ENCODE measurements around the gene ZNF579. TPM values are rescaled to one million over a fixed set of nuclear protein-coding genes. Genes with fewer than 3 reads are reported as not detected.

ZNF579 gene
- 1 to 10 TPM; 6.1 to 6.5 TPM for total RNA-seq

GRCh38 chr19:55580628-55581144 lies at the start of gene ZNF579:
ZNF579 (minus strand) TSS chr19:55580848; CDS start chr19:55579639, 1,209 bp downstream.
- peak; percentile 89 for DNase-seq
- Mint-ChIP-seq H3K9me3 (peaks cover 2% of the 10 kb centered on the region), H3K4me3 (peak within 1 kb of the TSS; percentile 76), H3K27me3 (ENCODE audit: low read depth) (no peaks in the 10 kb centered on the region), H3K27ac (peak within 1 kb of the TSS; percentile 72), H3K36me3 (ENCODE audit: low read depth) (peaks cover 18% of the 10 kb centered on the region), H3K4me1 (ENCODE audit: low read depth) (peaks cover 27% of the 10 kb centered on the region)
- intact Hi-C loops (cut with micrococcal nuclease) = loop anchor here (1.0 to 2.0 kb wide), 2 partner anchors 18 to 63 kb away; partner anchors contain the start of gene FIZ1
- CTCF ChIA-PET = interaction anchor here (1.8 to 2.7 kb wide), 2 partner anchors 25 to 77 kb away, joined by 7 to 12 read pairs; partner anchors contain the start of gene ZNF865

- CTCF ChIA-PET = interaction anchor here (0.6 to 4.4 kb wide), 9 partner anchors 11 to 627 kb away, joined by 3 to 25 read pairs (median 7); partner anchors contain the start of gene ZNF865
- intact Hi-C loops (cut with micrococcal nuclease) = loop anchor here (2.0 kb wide), 1 partner anchor 158 kb away; no protein-coding TSS in a partner anchor
- H3K36me3 Mint-ChIP-seq (ENCODE audit: low read depth) = no peaks in the 10 kb centered on the region
- peak overlapping the region; percentile 34 for H3K4me3 Mint-ChIP-seq
- H3K4me1 Mint-ChIP-seq (ENCODE audit: low read depth) = peaks cover 37% of the 10 kb centered on the region
- peak; percentile 79 for DNase-seq
- H3K27me3 Mint-ChIP-seq (ENCODE audit: low read depth) = no peaks in the 10 kb centered on the region
- H3K9me3 Mint-ChIP-seq = no peaks in the 10 kb centered on the region
- no peak overlapping the region for H3K27ac Mint-ChIP-seq
These were observed 45.7 kb upstream of the ZNF579 start for GRCh38 chr19:55626350-55626749.

GRCh38 chr19:55625004-55625326 lies 44.3 kb upstream of the ZNF579 start:
- Mint-ChIP-seq H3K9me3 (no peaks in the 10 kb centered on the region), H3K27ac (peak overlapping the region; percentile 95), H3K27me3 (ENCODE audit: low read depth) (no peaks in the 10 kb centered on the region), H3K36me3 (ENCODE audit: low read depth) (peaks cover 6% of the 10 kb centered on the region), H3K4me3 (peak overlapping the region; percentile 92), H3K4me1 (ENCODE audit: low read depth) (peaks cover 51% of the 10 kb centered on the region)
- no peak for DNase-seq
- intact Hi-C loops (cut with micrococcal nuclease) = no loop called here
- CTCF ChIA-PET = interaction anchor here (1.2 to 4.4 kb wide), 5 partner anchors 8 to 158 kb away, joined by 4 to 25 read pairs (median 9); partner anchors contain the start of genes FIZ1 and ZNF865

GRCh38 chr19:55624109-55625003 lies 43.7 kb upstream of the ZNF579 start, which contains the start of gene ZNF784:
ZNF784 (minus strand) TSS chr19:55624566; CDS start chr19:55624561, 5 bp downstream.
- DNase-seq = peak; percentile 93
- peak within 1 kb of the TSS; percentile 92 for H3K4me3 Mint-ChIP-seq
- intact Hi-C loops (cut with micrococcal nuclease) = loop anchor here (1.0 kb wide), 7 partner anchors 8 to 344 kb away; partner anchors contain the start of genes FIZ1, HSPBP1, ISOC2 and U2AF2
- H3K27me3 Mint-ChIP-seq (ENCODE audit: low read depth) = no peaks in the 10 kb centered on the region
- peaks cover 56% of the 10 kb centered on the region for H3K4me1 Mint-ChIP-seq (ENCODE audit: low read depth)
- CTCF ChIA-PET = interaction anchor here (0.9 to 4.4 kb wide), 6 partner anchors 9 to 157 kb away, joined by 4 to 25 read pairs (median 8); partner anchors contain the start of genes FIZ1 and ZNF865
- peaks cover 9% of the 10 kb centered on the region for H3K36me3 Mint-ChIP-seq (ENCODE audit: low read depth)
- H3K9me3 Mint-ChIP-seq = no peaks in the 10 kb centered on the region
- peak within 1 kb of the TSS; percentile 95 for H3K27ac Mint-ChIP-seq

- Mint-ChIP-seq H3K4me3 (peak overlapping the region; percentile 92), H3K4me1 (ENCODE audit: low read depth) (peaks cover 58% of the 10 kb centered on the region), H3K9me3 (no peaks in the 10 kb centered on the region), H3K27me3 (ENCODE audit: low read depth) (no peaks in the 10 kb centered on the region), H3K27ac (no peak overlapping the region), H3K36me3 (ENCODE audit: low read depth) (peaks cover 10% of the 10 kb centered on the region)
- no peak for DNase-seq
- intact Hi-C loops (cut with micrococcal nuclease) = no loop called here
- CTCF ChIA-PET = interaction anchor here (0.7 to 4.4 kb wide), 6 partner anchors 8 to 119 kb away, joined by 3 to 25 read pairs (median 5); partner anchors contain the start of genes FIZ1 and ZNF865
These were observed 42.9 kb upstream of the ZNF579 start for GRCh38 chr19:55623561-55623960.

GRCh38 chr19:55623130-55623529 lies 42.5 kb upstream of the ZNF579 start:
- intact Hi-C loops (cut with micrococcal nuclease) = no loop called here
- H3K36me3 Mint-ChIP-seq (ENCODE audit: low read depth) = peaks cover 10% of the 10 kb centered on the region
- H3K9me3 Mint-ChIP-seq = no peaks in the 10 kb centered on the region
- H3K4me3 Mint-ChIP-seq = peak overlapping the region; percentile 9
- CTCF ChIA-PET = interaction anchor here (0.7 to 4.4 kb wide), 4 partner anchors 8 to 107 kb away, joined by 3 to 25 read pairs (median 8); partner anchors contain the start of gene ZNF865
- H3K27me3 Mint-ChIP-seq (ENCODE audit: low read depth) = no peaks in the 10 kb centered on the region
- DNase-seq = no peak
- no peak overlapping the region for H3K27ac Mint-ChIP-seq
- peaks cover 58% of the 10 kb centered on the region for H3K4me1 Mint-ChIP-seq (ENCODE audit: low read depth)

- H3K36me3 Mint-ChIP-seq (ENCODE audit: low read depth) = peaks cover 13% of the 10 kb centered on the region
- no peak overlapping the region for H3K27ac Mint-ChIP-seq
- no peak overlapping the region for H3K4me3 Mint-ChIP-seq
- no peak for DNase-seq
- CTCF ChIA-PET = no interaction called here
- no peaks in the 10 kb centered on the region for H3K27me3 Mint-ChIP-seq (ENCODE audit: low read depth)
- peaks cover 58% of the 10 kb centered on the region for H3K4me1 Mint-ChIP-seq (ENCODE audit: low read depth)
- intact Hi-C loops (cut with micrococcal nuclease) = no loop called here
- H3K9me3 Mint-ChIP-seq = no peaks in the 10 kb centered on the region
These were observed 41.8 kb upstream of the ZNF579 start for GRCh38 chr19:55622242-55622969.

- H3K36me3 Mint-ChIP-seq (ENCODE audit: low read depth) = peaks cover 17% of the 10 kb centered on the region
- CTCF ChIA-PET = no interaction called here
- H3K4me1 Mint-ChIP-seq (ENCODE audit: low read depth) = peaks cover 53% of the 10 kb centered on the region
- H3K9me3 Mint-ChIP-seq = no peaks in the 10 kb centered on the region
- no peaks in the 10 kb centered on the region for H3K27me3 Mint-ChIP-seq (ENCODE audit: low read depth)
- H3K4me3 Mint-ChIP-seq = no peak overlapping the region
- no peak for DNase-seq
- no peak overlapping the region for H3K27ac Mint-ChIP-seq
- intact Hi-C loops (cut with micrococcal nuclease) = no loop called here
These were observed 41.1 kb upstream of the ZNF579 start for GRCh38 chr19:55621673-55622231.

GRCh38 chr19:55621205-55621672 lies 40.6 kb upstream of the ZNF579 start:
- DNase-seq = no peak
- Mint-ChIP-seq H3K9me3 (no peaks in the 10 kb centered on the region), H3K36me3 (ENCODE audit: low read depth) (peaks cover 18% of the 10 kb centered on the region), H3K4me1 (ENCODE audit: low read depth) (peaks cover 49% of the 10 kb centered on the region), H3K27me3 (ENCODE audit: low read depth) (no peaks in the 10 kb centered on the region), H3K4me3 (no peak overlapping the region), H3K27ac (no peak overlapping the region)
- CTCF ChIA-PET = interaction anchor here (3.2 kb wide), 1 partner anchor 15 kb away, joined by 18 read pairs; the partner anchor contains the start of gene ZNF865
- intact Hi-C loops (cut with micrococcal nuclease) = no loop called here

- Mint-ChIP-seq H3K27me3 (ENCODE audit: low read depth) (no peaks in the 10 kb centered on the region), H3K36me3 (ENCODE audit: low read depth) (peaks cover 18% of the 10 kb centered on the region), H3K4me3 (peak overlapping the region; percentile 9), H3K4me1 (ENCODE audit: low read depth) (peaks cover 43% of the 10 kb centered on the region), H3K9me3 (no peaks in the 10 kb centered on the region), H3K27ac (peak overlapping the region; percentile 74)
- intact Hi-C loops (cut with micrococcal nuclease) = no loop called here
- DNase-seq = peak; percentile 60
- CTCF ChIA-PET = interaction anchor here (0.8 to 3.2 kb wide), 3 partner anchors 11 to 117 kb away, joined by 3 to 18 read pairs (median 4); partner anchors contain the start of gene ZNF865
These were observed 40.0 kb upstream of the ZNF579 start for GRCh38 chr19:55620410-55621204.

- Mint-ChIP-seq H3K4me3 (no peak overlapping the region), H3K4me1 (ENCODE audit: low read depth) (peaks cover 36% of the 10 kb centered on the region), H3K36me3 (ENCODE audit: low read depth) (peaks cover 20% of the 10 kb centered on the region), H3K27me3 (ENCODE audit: low read depth) (no peaks in the 10 kb centered on the region), H3K27ac (no peak overlapping the region), H3K9me3 (no peaks in the 10 kb centered on the region)
- intact Hi-C loops (cut with micrococcal nuclease) = no loop called here
- DNase-seq = no peak
- CTCF ChIA-PET = interaction anchor here (0.6 to 3.2 kb wide), 5 partner anchors 11 to 115 kb away, joined by 3 to 18 read pairs (median 3); partner anchors contain the start of gene ZNF865
These were observed 38.6 kb upstream of the ZNF579 start for GRCh38 chr19:55619286-55619685.

All from activated naive CD4-positive, alpha-beta T cell treated with anti-CD3 and anti-CD28 coated beads for 36 hours (primary cell).